ENCODE results near the gene ARHGEF28.

DNA sequence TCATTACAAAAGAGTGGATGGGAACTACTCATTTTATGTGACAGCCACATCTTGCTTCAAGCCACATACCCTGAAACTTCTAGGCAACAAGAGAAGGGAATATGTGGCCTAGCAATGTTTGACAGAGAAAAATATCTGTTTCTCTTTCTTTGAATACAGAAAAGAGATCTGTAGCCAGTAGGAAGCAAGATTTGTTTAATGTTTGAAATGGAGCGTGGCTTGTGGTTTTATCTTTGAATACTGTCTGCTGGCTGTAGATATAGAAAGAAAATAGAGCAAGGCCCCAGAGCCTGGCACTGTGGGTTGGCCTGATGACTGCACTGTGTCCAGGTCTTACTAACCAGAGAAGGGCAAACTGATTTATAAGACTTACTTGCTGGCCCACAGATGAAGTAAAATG lies 133.8 kb downstream of the ARHGEF28 start:
- TF ChIP-seq CTCF (conservative IDR thresholded peaks at IDR 0.05; ENCODE audit: low read length): no peak
- TF ChIP-seq EZH2phosphoT487 (IDR thresholded peaks at IDR 0.05; ENCODE audit: borderline replicate concordance, low read depth, low read length): no peak

Measured in OCI-LY7 (cell line).